Mesothelial cell of epicardium (in vitro differentiated cells): ENCODE measurements around the gene CCDC158. TPM values are rescaled to one million over a fixed set of nuclear protein-coding genes. Genes with fewer than 3 reads are reported as not detected.
"Not testable (repeated sequence)": the region's sequence is repeated elsewhere in the genome, so short reads cannot be mapped to it uniquely, and the experiment has no call there.

Experiments used
- DNase-seq, 2 experiments: peaks; one replicate each; pipeline ENCODE4 v3.0.0; 2021; ENCODE audit warnings: low spot score in 2 of 2; ENCODE audit not compliant: unreplicated experiment in 2 of 2
- H3K27ac Mint-ChIP-seq: 2 replicates; pipeline ENCODE4 v1.8.0; 2021; ENCODE audit warnings: mixed read lengths
- H3K27me3 Mint-ChIP-seq: 2 replicates; pipeline ENCODE4 v1.8.0; 2021; ENCODE audit warnings: low read depth, mixed read lengths
- H3K36me3 Mint-ChIP-seq: 2 replicates; pipeline ENCODE4 v1.8.0; 2021; ENCODE audit warnings: mixed read lengths
- H3K4me1 Mint-ChIP-seq: 2 replicates; pipeline ENCODE4 v1.8.0; 2021; ENCODE audit warnings: mixed read lengths
- H3K4me3 Mint-ChIP-seq: 2 replicates; pipeline ENCODE4 v1.8.0; 2021; ENCODE audit warnings: mild to moderate bottlenecking, moderate library complexity, mixed read lengths
- H3K9me3 Mint-ChIP-seq: 2 replicates; pipeline ENCODE4 v1.8.0; 2021; ENCODE audit warnings: mixed read lengths
- total RNA-seq: library from RNA; stranded (reverse); gene quantifications from 3 replicates; pipeline ENCODE4 v1.2.1, GENCODE V29; 2021
- TF ChIP-seq, protein P1 (sequence below): fragments of 200-600 bp; sonication (generic); IDR thresholded peaks from one replicate; pipeline ENCODE4 v1.5.0; 2021; ENCODE audit warnings: antibody characterized with exemption; ENCODE audit not compliant: unreplicated experiment

CCDC158 gene
- total RNA-seq, 1 donor from 2014 or later, result not detected

DNA sequence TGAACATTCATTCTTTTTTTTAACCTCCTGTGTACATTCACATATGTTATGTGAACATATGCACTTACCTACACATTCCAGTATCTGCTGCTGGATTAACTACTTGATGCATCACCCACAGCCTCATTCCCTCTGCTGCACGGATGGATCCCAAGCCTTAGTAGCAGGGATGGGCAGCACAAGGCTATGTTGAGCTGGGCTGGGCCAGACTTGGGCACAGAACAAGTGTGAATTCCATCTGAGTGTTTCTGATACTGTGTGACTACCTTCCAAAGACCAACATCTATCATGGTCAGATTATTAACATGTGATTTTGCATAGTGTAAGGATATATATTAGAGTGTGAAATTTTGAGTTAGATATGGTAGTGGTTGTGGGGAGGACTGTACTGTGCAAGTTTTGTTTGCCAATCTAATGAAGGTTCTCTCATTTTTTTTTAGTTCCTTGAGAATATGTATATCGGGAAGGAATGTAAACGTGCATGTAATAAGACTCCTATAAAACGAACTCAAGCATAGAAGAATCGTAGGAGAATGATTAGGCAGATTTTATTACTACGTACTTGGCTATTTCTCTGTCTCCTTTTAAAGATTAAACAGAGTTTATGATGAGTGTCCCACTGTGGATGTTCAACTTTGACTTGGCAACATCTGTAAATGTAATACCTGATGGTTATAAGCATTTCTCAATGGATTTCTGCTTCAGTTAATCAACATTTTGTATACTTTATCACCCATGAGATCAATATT lies 137.8 kb downstream of the CCDC158 start:
- H3K36me3 Mint-ChIP-seq, result peaks cover 5% of the 10 kb centered on the region
- no peak for DNase-seq
- H3K27me3 Mint-ChIP-seq, result peaks cover 2% of the 10 kb centered on the region
- no peak overlapping the region for H3K4me3 Mint-ChIP-seq
- peaks cover 24% of the 10 kb centered on the region for H3K9me3 Mint-ChIP-seq
- TF ChIP-seq, protein P1, sequence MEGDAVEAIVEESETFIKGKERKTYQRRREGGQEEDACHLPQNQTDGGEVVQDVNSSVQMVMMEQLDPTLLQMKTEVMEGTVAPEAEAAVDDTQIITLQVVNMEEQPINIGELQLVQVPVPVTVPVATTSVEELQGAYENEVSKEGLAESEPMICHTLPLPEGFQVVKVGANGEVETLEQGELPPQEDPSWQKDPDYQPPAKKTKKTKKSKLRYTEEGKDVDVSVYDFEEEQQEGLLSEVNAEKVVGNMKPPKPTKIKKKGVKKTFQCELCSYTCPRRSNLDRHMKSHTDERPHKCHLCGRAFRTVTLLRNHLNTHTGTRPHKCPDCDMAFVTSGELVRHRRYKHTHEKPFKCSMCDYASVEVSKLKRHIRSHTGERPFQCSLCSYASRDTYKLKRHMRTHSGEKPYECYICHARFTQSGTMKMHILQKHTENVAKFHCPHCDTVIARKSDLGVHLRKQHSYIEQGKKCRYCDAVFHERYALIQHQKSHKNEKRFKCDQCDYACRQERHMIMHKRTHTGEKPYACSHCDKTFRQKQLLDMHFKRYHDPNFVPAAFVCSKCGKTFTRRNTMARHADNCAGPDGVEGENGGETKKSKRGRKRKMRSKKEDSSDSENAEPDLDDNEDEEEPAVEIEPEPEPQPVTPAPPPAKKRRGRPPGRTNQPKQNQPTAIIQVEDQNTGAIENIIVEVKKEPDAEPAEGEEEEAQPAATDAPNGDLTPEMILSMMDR, result no peak
- peaks cover 4% of the 10 kb centered on the region for H3K4me1 Mint-ChIP-seq
- no peak overlapping the region for H3K27ac Mint-ChIP-seq

GRCh38 chr4:76281594-76281993 lies 139.3 kb downstream of the CCDC158 start:
- H3K4me3 Mint-ChIP-seq, H3K27ac Mint-ChIP-seq, H3K36me3 Mint-ChIP-seq, H3K4me1 Mint-ChIP-seq, H3K27me3 Mint-ChIP-seq, DNase-seq, H3K9me3 Mint-ChIP-seq: not testable (repeated sequence)

- no peak for DNase-seq
- H3K27me3 Mint-ChIP-seq, result no peaks in the 10 kb centered on the region
- no peak overlapping the region for H3K27ac Mint-ChIP-seq
- H3K9me3 Mint-ChIP-seq, result peaks cover under 1% of the 10 kb centered on the region
- H3K4me1 Mint-ChIP-seq, result peaks cover 4% of the 10 kb centered on the region
- H3K36me3 Mint-ChIP-seq, result no peaks in the 10 kb centered on the region
- H3K4me3 Mint-ChIP-seq, result no peak overlapping the region
- TF ChIP-seq, protein P1, result no peak
Observed at GRCh38 chr4:76280488-76281441, 140.2 kb downstream of the CCDC158 start.

- DNase-seq, result no peak
- TF ChIP-seq, protein P1, result no peak
- Mint-ChIP-seq H3K36me3 (no peaks in the 10 kb centered on the region), H3K9me3 (no peaks in the 10 kb centered on the region), H3K27ac (no peak overlapping the region), H3K4me3 (no peak overlapping the region), H3K4me1 (peaks cover 4% of the 10 kb centered on the region), H3K27me3 (no peaks in the 10 kb centered on the region)
Observed at GRCh38 chr4:76279462-76279861, 141.5 kb downstream of the CCDC158 start.

- no peaks in the 10 kb centered on the region for H3K36me3 Mint-ChIP-seq
- H3K4me1 Mint-ChIP-seq, result peaks cover 4% of the 10 kb centered on the region
- no peaks in the 10 kb centered on the region for H3K27me3 Mint-ChIP-seq
- no peak overlapping the region for H3K4me3 Mint-ChIP-seq
- no peak for DNase-seq
- H3K9me3 Mint-ChIP-seq, result no peaks in the 10 kb centered on the region
- no peak overlapping the region for H3K27ac Mint-ChIP-seq
- TF ChIP-seq, protein P1, result no peak
Observed at GRCh38 chr4:76278583-76278982, 142.4 kb downstream of the CCDC158 start.

- no peaks in the 10 kb centered on the region for H3K9me3 Mint-ChIP-seq
- no peaks in the 10 kb centered on the region for H3K27me3 Mint-ChIP-seq
- no peak overlapping the region for H3K27ac Mint-ChIP-seq
- H3K4me3 Mint-ChIP-seq, result no peak overlapping the region
- TF ChIP-seq, protein P1, result no peak
- H3K36me3 Mint-ChIP-seq, result no peaks in the 10 kb centered on the region
- no peak for DNase-seq
- peaks cover 4% of the 10 kb centered on the region for H3K4me1 Mint-ChIP-seq
Observed at GRCh38 chr4:76277667-76278066, 143.3 kb downstream of the CCDC158 start.
